Body of pancreas (tissue), 4 donors: ENCODE measurements around the gene ZDHHC17. TPM values are rescaled to one million over a fixed set of nuclear protein-coding genes. Genes with fewer than 3 reads are reported as not detected.
A peak's percentile ranks its signal among the peaks of the same experiment; 100 is the strongest.

ENCODE experiments used
- ATAC-seq: fragments of 150-250 bp; one replicate; pipeline ENCODE4 v1.9.1; 2016
- DNase-seq, 4 donors: peaks; one replicate each; pipeline ENCODE4 v3.0.0-alpha.2; 2019
- H3K27ac ChIP-seq, 4 donors: fragments of 200-600 bp; sonication (generic); 1 replicate in 3 of 4; 2 replicates in 1 of 4; pipeline versions ENCODE4 v1.5.1 to v1.6.1; 2016 to 2019; ENCODE audit warnings: mild to moderate bottlenecking in 1 of 4, mixed read lengths in 1 of 4, moderate library complexity in 1 of 4
- H3K27me3 ChIP-seq, 2 donors: fragments of 200-600 bp; sonication (generic); one replicate each; pipeline ENCODE4 v1.6.0; 2016; ENCODE audit warnings: mild to moderate bottlenecking in 1 of 2
- H3K36me3 ChIP-seq, 2 donors: fragments of 200-600 bp; sonication (generic); replicated peaks in 1 of 2; 2 replicates each; pipeline ENCODE4 v1.5.1; 2016; ENCODE audit warnings: low read depth in 2 of 2; ENCODE audit not compliant: insufficient read depth in 1 of 2
- H3K4me1 ChIP-seq: fragments of 200-600 bp; sonication (generic); one replicate; pipeline ENCODE4 v1.6.0; 2016
- H3K4me3 ChIP-seq, 2 donors: fragments of 200-600 bp; sonication (generic); 1 replicate in 1 of 2; 2 replicates in 1 of 2; pipeline ENCODE4 v1.5.1; 2016 to 2019
- H3K9me3 ChIP-seq, 3 donors: fragments of 200-600 bp; sonication (generic); 1 replicate in 2 of 3; 2 replicates in 1 of 3; pipeline ENCODE4 v1.5.1; 2016
- CTCF ChIP-seq, 7 experiments: fragments of 450-650 bp in 4 of 7; fragments of 200-600 bp in 3 of 7; sonication (generic) in 3 of 7; IDR thresholded peaks; one replicate each; pipeline ENCODE4 v1.5.1; 2016 to 2019; ENCODE audit warnings: antibody characterized with exemption in 7 of 7
- POLR2A ChIP-seq, 3 donors: fragments of 450-650 bp; IDR thresholded peaks; one replicate each; pipeline ENCODE4 v1.6.1; 2016; ENCODE audit warnings: antibody characterized with exemption in 3 of 3, mild to moderate bottlenecking in 2 of 3
- WGBS, 2 donors: methylation state at CpG; one replicate each; pipeline ENCODE4 v1.1.5; 2017; 5-methylcytosine and 5-hydroxymethylcytosine counted together
- intact Hi-C: fragments of 100-400 bp; cut with DNase I; formaldehyde crosslinking; loops from one replicate; pipeline ENCODE4 v1.15.1; 2023
- total RNA-seq, 2 donors: library from RNA; depleted of rRNA; stranded (reverse); fragments of >200 nt; gene quantifications; one replicate each; pipeline ENCODE4 v1.1.0, GENCODE V29; 2016

ZDHHC17 gene
- total RNA-seq, 2 donors from 2014 or later, result 21.1 to 33.7 TPM

- DNase-seq (no peak), ATAC-seq (no peak)
- WGBS, 2 donors, result 83 to 86% methylated on average over 2 of the region's 2 CpGs
- no peaks in the 10 kb centered on the region for H3K9me3 ChIP-seq
- no peak overlapping the region for H3K4me3 ChIP-seq
- no peaks in the 10 kb centered on the region for H3K36me3 ChIP-seq
- no peaks in the 10 kb centered on the region for H3K27me3 ChIP-seq
- H3K27ac ChIP-seq, result no peak overlapping the region
- no peaks in the 10 kb centered on the region for H3K4me1 ChIP-seq
- TF ChIP-seq CTCF (IDR thresholded peaks at IDR 0.05) (no peak), POLR2A (IDR thresholded peaks at IDR 0.05) (no peak)
- intact Hi-C loops, result no loop called here
Measured at GRCh38 chr12:76747245-76747644, 16.7 kb upstream of the ZDHHC17 start.

GRCh38 chr12:76755829-76756379 is 8.0 kb upstream of the ZDHHC17 start:
- Histone ChIP-seq H3K9me3 (no peaks in the 10 kb centered on the region), H3K27ac (no peak overlapping the region), H3K4me1 (no peaks in the 10 kb centered on the region), H3K36me3 (no peaks in the 10 kb centered on the region), H3K27me3 (no peaks in the 10 kb centered on the region), H3K4me3 (no peak overlapping the region)
- TF ChIP-seq POLR2A (IDR thresholded peaks at IDR 0.05), result no peak
- TF ChIP-seq CTCF (IDR thresholded peaks at IDR 0.05), result no peak
- no peak for ATAC-seq
- WGBS, 2 donors, result 83 to 88% methylated on average over 9 of the region's 9 CpGs
- intact Hi-C loops, result no loop called here
- no peak for DNase-seq

- 17 to 42% methylated on average over 1 of the region's 1 CpG for WGBS, 2 donors
- Histone ChIP-seq H3K27ac (no peak overlapping the region), H3K4me1 (no peaks in the 10 kb centered on the region), H3K36me3 (no peaks in the 10 kb centered on the region), H3K4me3 (no peak overlapping the region), H3K9me3 (no peaks in the 10 kb centered on the region), H3K27me3 (no peaks in the 10 kb centered on the region)
- DNase-seq (no peak), ATAC-seq (no peak)
- intact Hi-C loops, result no loop called here
- TF ChIP-seq POLR2A (IDR thresholded peaks at IDR 0.05), result no peak
Measured at GRCh38 chr12:76757694-76758093, 6.2 kb upstream of the ZDHHC17 start.

- ATAC-seq (no peak), DNase-seq (no peak)
- no peak overlapping the region for H3K4me3 ChIP-seq
- H3K4me1 ChIP-seq, result peaks cover 25% of the 10 kb centered on the region
- no peaks in the 10 kb centered on the region for H3K9me3 ChIP-seq
- H3K27me3 ChIP-seq, result no peaks in the 10 kb centered on the region
- intact Hi-C loops, result no loop called here
- whole genome bisulfite sequencing, 2 donors, result 90 to 91% methylated on average over 8 of the region's 8 CpGs
- TF ChIP-seq POLR2A (IDR thresholded peaks at IDR 0.05) (no peak), CTCF (IDR thresholded peaks at IDR 0.05) (no peak)
- no peaks in the 10 kb centered on the region for H3K36me3 ChIP-seq
- peak overlapping the region in 2 of 4 donors; percentile 94 to 96 for H3K27ac ChIP-seq
Measured at GRCh38 chr12:76762601-76762980, 1.3 kb upstream of the ZDHHC17 start.

- ATAC-seq (no peak), DNase-seq (peak in 1 of 4 donors; percentile 13)
- intact Hi-C loops, result no loop called here
- peak overlapping the region; percentile 94 to 98 (median 95) for H3K27ac ChIP-seq
- no peaks in the 10 kb centered on the region for H3K27me3 ChIP-seq
- TF ChIP-seq CTCF (IDR thresholded peaks at IDR 0.05), result no peak
- TF ChIP-seq POLR2A (IDR thresholded peaks at IDR 0.05), result no peak
- peak overlapping the region; percentile 41 to 97 for H3K4me3 ChIP-seq
- no peaks in the 10 kb centered on the region for H3K9me3 ChIP-seq
- peaks cover 36% of the 10 kb centered on the region for H3K4me1 ChIP-seq
- no peaks in the 10 kb centered on the region for H3K36me3 ChIP-seq
- WGBS, 2 donors, result 0 to 7% methylated on average over 9 of the region's 9 CpGs
Measured at GRCh38 chr12:76764856-76765255, 941 bp downstream of the ZDHHC17 start.
